HG03439 (cell line): ENCODE results near the gene RPL39.
"Not testable (repeated sequence)": the region's sequence is repeated elsewhere in the genome, so short reads cannot be mapped to it uniquely, and the experiment has no call there.

ENCODE experiments used
- ATAC-seq: cut with Tn5 transposase; IDR thresholded peaks from one replicate; pipeline ENCODE4 v1.9.1; 2021; ENCODE audit warnings: mild to moderate bottlenecking, moderate library complexity; ENCODE audit not compliant: unreplicated experiment

RPL39 gene

GRCh38 chrX:119763836-119764387 lies 27.5 kb downstream of the RPL39 start:
- no peak for ATAC-seq

DNA sequence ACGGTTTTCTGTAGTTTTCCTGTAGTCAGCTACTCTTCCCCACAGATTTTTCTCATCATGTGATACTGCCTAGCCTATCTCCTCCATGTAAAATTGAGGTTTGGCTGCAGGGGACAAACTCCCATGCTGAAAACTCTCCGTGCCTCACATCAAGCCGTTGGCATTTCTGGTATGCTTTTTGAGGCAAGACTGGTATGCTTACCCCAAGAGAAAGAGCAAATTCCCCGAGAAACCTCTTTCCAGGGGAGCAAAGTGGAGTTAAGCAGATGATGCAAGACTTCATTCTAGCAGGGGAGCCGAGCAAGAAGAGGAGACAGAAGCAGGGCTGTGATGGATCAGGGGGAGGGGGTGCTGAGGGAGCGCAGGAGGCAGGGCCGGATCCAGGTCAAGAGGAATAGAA lies 28.2 kb downstream of the RPL39 start:
- no peak for ATAC-seq

DNA sequence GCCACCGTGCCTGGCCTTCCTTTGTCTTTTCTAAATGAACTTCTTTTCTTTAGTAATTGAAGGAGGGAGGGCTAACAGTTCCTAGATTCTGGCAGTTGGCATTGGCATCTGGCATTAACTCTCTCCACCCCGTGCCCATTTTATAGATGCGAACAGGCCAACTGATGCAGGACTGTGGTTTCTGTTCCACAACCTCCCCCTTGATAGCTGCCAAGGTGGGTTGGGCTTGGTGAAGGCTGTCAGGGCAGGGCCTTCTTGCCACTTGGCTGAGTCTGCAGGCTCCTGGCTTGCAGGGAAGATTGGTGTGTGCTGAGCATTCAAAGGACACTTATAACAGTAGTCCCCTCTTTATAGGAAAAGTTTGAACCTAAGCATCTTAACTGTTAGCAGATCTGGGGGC lies 28.7 kb downstream of the RPL39 start:
- ATAC-seq = no peak

DNA sequence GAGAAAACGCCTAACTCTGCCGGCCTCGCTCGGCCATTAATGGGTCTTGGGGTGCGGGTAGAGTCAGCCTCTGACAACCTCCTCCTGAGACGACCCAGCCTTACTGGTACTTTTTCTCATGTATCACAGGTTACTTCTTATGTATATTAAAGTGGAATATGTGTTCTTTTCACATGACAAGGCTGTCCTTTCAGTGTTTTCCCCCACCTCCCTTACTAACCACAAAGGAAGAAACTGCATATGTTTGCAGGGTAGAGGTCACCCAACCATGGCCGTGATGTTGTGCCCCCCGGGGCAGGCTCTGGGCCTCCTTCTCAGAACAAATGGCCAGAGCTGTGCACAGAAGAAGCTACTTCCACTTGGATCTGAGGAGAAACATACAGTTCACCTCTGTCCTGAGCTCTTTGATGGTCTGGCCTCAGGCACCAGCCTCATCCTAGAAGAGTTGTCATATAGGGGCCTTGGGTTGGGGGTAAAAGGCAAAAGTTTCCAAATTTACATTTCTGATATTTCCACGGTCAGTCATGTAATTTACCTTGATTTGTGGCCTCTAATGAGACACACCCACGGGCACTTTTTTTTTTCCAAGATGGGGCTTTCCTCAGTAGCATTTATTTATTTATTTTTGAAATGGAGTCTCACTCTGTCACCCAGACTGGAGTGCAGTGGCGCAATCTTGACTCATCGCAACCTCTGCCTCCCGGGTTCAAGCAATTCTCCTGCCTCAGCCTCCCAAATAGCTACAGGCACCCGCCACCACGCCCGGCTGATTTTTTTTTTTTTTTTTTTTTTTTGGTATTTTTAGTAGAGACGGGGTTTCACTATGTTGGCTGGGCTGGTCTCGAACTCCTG lies 31.2 kb downstream of the RPL39 start:
- no peak for ATAC-seq

DNA sequence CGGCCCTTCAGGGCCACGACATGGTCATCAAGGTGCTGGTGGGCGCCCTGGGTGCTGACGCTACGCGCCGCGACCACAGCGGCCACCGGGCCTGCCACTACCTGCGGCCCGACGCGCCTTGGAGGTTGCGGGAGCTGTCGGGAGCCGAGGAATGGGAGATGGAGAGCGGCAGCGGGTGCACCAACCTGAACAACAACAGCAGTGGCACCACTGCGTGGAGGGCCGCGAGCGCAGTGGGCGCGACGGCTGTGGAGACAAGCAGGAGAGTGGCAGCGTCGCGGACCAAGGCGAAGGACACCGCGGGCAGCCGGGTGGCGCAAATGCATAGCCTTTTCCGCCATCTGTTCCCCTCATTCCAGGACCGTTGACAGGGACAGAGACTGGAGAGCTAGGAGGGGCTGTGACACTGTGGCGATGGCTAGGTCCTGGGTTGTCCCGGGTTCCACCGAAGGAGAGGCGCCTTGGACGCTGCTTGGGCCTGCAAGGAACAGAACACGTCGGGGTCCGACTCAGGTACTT lies 32.1 kb downstream of the RPL39 start:
- ATAC-seq = no peak

- ATAC-seq = no peak
Observed at GRCh38 chrX:119758731-119759247, 32.6 kb downstream of the RPL39 start.

- no peak for ATAC-seq
Observed at GRCh38 chrX:119757979-119758730, 33.3 kb downstream of the RPL39 start, which contains the start of gene SOWAHD. Gene SOWAHD, plus strand, starts transcription at chrX:119758588. Its CDS starts 80 bp downstream, at chrX:119758668.

- no peak for ATAC-seq
Observed at GRCh38 chrX:119757646-119757978, 33.8 kb downstream of the RPL39 start.

- no peak for ATAC-seq
Observed at GRCh38 chrX:119756926-119757635, 34.3 kb downstream of the RPL39 start.

DNA sequence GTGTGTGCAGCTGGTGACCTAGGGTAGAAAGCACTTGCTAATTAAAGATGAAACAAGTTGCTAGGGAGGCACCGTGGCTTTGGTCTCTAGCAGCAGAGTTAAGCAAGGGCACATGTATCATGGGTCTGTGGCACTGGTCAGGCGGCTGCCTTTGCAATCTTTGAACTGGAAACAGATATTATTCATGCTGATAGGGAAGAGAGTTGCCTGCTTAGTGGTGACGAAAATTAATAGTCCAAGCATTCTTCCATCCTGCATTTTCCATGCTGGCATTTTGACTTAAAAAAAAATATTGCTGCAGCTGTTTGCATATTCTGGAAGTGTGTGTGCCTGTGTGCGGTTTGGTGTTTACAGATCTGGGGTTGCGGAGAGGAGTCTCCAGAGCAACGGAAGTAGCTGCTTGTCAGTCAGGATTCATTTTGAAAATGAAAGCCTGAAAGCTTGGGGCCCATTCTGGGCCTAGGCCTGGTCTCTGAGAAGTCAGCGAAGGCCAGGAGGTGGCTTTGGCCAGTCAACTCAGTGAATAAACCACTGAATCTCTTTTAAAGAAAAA lies 35.4 kb downstream of the RPL39 start:
- peak; percentile 58 for ATAC-seq

- no peak for ATAC-seq
Observed at GRCh38 chrX:119753639-119754257, 37.7 kb downstream of the RPL39 start.

DNA sequence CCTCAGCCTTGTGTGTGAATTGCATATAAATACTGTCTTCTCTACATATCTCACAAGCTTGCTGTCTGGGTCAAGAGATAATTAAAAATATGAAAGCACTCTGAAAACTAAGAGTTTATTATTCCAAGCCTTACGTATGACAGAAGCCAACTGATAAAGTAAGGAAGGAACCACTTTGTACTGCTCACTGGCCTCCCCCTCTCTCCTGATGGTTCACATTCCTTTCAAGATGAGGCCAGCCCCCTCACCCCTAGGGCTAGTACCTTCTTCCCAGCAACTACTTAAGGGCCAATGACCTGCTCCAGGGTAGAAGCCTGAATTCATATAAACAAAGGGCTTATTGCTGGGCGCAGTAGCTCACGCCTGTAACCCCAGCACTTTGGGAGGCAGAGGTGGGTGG lies 38.4 kb downstream of the RPL39 start:
- ATAC-seq = no peak

- not testable (repeated sequence) for ATAC-seq
Observed at GRCh38 chrX:119750751-119751150, 40.7 kb downstream of the RPL39 start.

- ATAC-seq = not testable (repeated sequence)
Observed at GRCh38 chrX:119750131-119750530, 41.3 kb downstream of the RPL39 start.

DNA sequence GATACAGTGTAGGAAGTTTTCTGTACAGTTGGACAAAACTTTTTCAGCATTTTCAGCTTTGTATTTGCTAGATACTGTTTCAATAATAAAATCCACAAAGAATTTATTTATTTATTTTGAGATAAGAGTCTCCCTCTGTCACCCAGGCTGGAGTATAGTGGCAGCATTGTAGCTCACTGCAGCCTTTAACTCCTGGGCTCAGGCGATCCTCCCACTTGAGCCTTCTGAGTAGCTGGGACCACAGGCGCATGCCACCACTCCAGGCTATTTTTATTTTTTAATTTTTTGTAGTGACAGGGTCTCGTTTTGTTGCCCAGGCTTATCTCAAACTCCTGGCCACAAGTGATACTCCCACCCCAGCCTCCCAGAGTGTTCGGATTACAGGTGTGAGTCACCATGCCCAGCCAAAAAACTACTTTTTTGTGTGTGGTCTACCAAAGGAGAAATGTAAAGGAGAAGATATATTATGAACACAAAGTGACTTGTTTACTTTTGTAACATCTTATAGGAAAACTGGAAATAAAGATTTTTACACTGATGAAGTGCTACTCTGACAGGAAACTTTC lies 46.1 kb downstream of the RPL39 start:
- no peak for ATAC-seq

DNA sequence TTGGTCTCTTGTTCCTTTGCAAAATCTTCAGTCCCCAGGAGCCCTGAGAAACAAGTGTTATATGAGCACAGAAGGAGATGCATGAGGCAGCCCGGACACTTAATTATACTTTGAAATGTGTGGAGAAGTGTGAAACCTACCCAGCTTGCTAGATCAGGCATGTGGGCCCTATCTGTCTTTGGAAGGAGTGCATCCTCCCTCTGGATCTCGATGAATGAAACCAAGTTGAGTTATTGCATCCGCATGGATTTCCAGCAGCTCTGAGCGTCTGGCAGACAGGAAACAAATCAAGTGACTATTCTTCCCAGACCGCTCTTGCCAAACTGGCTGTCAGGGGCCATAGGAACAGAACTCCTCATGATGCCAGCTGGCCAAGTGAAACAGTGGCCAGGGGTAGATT lies 52.7 kb downstream of the RPL39 start:
- ATAC-seq = no peak
